Activated CD4-positive, alpha-beta T cell treated with anti-CD3 and anti-CD28 coated beads for 36 hours (primary cell): ENCODE measurements around the gene GH1. TPM values are rescaled to one million over a fixed set of nuclear protein-coding genes. Genes with fewer than 3 reads are reported as not detected.
"Not testable (repeated sequence)": the region's sequence is repeated elsewhere in the genome, so short reads cannot be mapped to it uniquely, and the experiment has no call there.

Experiments
- ATAC-seq: fragments of 200-7000 bp; cut with Tn5 transposase; one replicate; pipeline ENCODE4 v1.10.0; 2021; ENCODE audit warnings: mild to moderate bottlenecking, moderate library complexity
- CTCF ChIA-PET: fragments of 350-600 bp; sonication (Branson Sonifier 250); formaldehyde crosslinking; loops from one replicate; lab custom pipeline; 2021; ENCODE audit warnings: antibody characterized with exemption; lab: Charles Lee
- POLR2A ChIA-PET: fragments of 350-600 bp; sonication (Branson Sonifier 250); formaldehyde crosslinking; loops from one replicate; lab custom pipeline; 2021; ENCODE audit warnings: antibody characterized with exemption, inconsistent platforms; lab: Charles Lee
- DNase-seq: peaks from one replicate; pipeline ENCODE4 v3.0.0-alpha.2; 2020
- H3K27ac Mint-ChIP-seq: one replicate; pipeline ENCODE4 v1.8.0; 2021; ENCODE audit warnings: mixed read lengths
- H3K27me3 Mint-ChIP-seq: one replicate; pipeline ENCODE4 v1.8.0; 2021; ENCODE audit warnings: mixed read lengths
- H3K36me3 Mint-ChIP-seq: one replicate; pipeline ENCODE4 v1.8.0; 2021; ENCODE audit warnings: low read depth, mixed read lengths
- H3K4me1 Mint-ChIP-seq: one replicate; pipeline ENCODE4 v1.8.0; 2021; ENCODE audit warnings: mixed read lengths
- H3K4me3 Mint-ChIP-seq: one replicate; pipeline ENCODE4 v1.8.0; 2021; ENCODE audit warnings: mild to moderate bottlenecking, moderate library complexity, mixed read lengths
- H3K9me3 Mint-ChIP-seq: one replicate; pipeline ENCODE4 v1.8.0; 2021; ENCODE audit warnings: low read depth, mixed read lengths
- intact Hi-C, 2 experiments: fragments of 100-400 bp; cut with DNase I in 1 of 2; cut with micrococcal nuclease in 1 of 2; formaldehyde crosslinking; loops; one replicate each; pipeline versions ENCODE4 v1.14.2 to v1.15.1; 2022 to 2024; cut with DNase I, micrococcal nuclease
- total RNA-seq, 2 experiments: library from RNA; stranded (reverse); gene quantifications; one replicate each; pipeline ENCODE4 v1.2.3, GENCODE V29; 2021

GH1 gene
- total RNA-seq = under 1 TPM in 1 of 2 experiments, not detected in 1; 0.28 TPM

- intact Hi-C loops = loop anchor here (1.0 to 10.0 kb wide), 7 partner anchors 27 to 366 kb away; partner anchors contain the start of gene PRR29 (in 1 of the 2)
- H3K4me1 Mint-ChIP-seq, H3K4me3 Mint-ChIP-seq, H3K27me3 Mint-ChIP-seq, H3K27ac Mint-ChIP-seq, H3K9me3 Mint-ChIP-seq, H3K36me3 Mint-ChIP-seq, ATAC-seq, DNase-seq: not testable (repeated sequence)
- POLR2A ChIA-PET = interaction anchor here (0.5 kb wide), 1 partner anchor 214 kb away, joined by 3 read pairs; no protein-coding TSS in a partner anchor
- CTCF ChIA-PET = interaction anchor here (0.6 to 4.1 kb wide), 38 partner anchors 9 to 459 kb away, joined by 3 to 34 read pairs (median 6); partner anchors contain the start of genes CD79B and ICAM2
Observed at GRCh38 chr17:63918789-63919305, at the start of gene GH1. Gene GH1, minus strand, starts transcription at chr17:63918839. Its CDS starts 63 bp downstream, at chr17:63918776.

GRCh38 chr17:63967953-63968352 lies 49.3 kb upstream of the GH1 start:
- Mint-ChIP-seq H3K36me3 (no peaks in the 10 kb centered on the region), H3K27ac (no peak overlapping the region), H3K27me3 (no peaks in the 10 kb centered on the region), H3K4me3 (no peak overlapping the region), H3K4me1 (peaks cover 19% of the 10 kb centered on the region), H3K9me3 (no peaks in the 10 kb centered on the region)
- ATAC-seq (peak; percentile 68), DNase-seq (peak; percentile 72)
- CTCF ChIA-PET = interaction anchor here (0.8 to 2.0 kb wide), 6 partner anchors 11 to 75 kb away, joined by 3 to 5 read pairs (median 4); partner anchors contain the start of gene CSHL1
- intact Hi-C loops = no loop called here
- POLR2A ChIA-PET = no interaction called here

GRCh38 chr17:63966646-63967264 lies 48.1 kb upstream of the GH1 start:
- ATAC-seq = peak; percentile 84
- H3K27ac Mint-ChIP-seq = peak overlapping the region; percentile 20
- H3K36me3 Mint-ChIP-seq = no peaks in the 10 kb centered on the region
- no peaks in the 10 kb centered on the region for H3K27me3 Mint-ChIP-seq
- H3K9me3 Mint-ChIP-seq = no peaks in the 10 kb centered on the region
- peaks cover 19% of the 10 kb centered on the region for H3K4me1 Mint-ChIP-seq
- H3K4me3 Mint-ChIP-seq = no peak overlapping the region
- ChIA-PET POLR2A (no interaction called here), CTCF (interaction anchor here (1.1 kb wide), 1 partner anchor 24 kb away, joined by 3 read pairs; no protein-coding TSS in a partner anchor)
- intact Hi-C loops = no loop called here
- peak; percentile 69 for DNase-seq

- no peaks in the 10 kb centered on the region for H3K9me3 Mint-ChIP-seq
- no peak overlapping the region for H3K4me3 Mint-ChIP-seq
- CTCF ChIA-PET = interaction anchor here (1.0 to 3.4 kb wide), 3 partner anchors 14 to 44 kb away, joined by 3 to 14 read pairs (median 8); no protein-coding TSS in a partner anchor
- ATAC-seq = no peak
- peaks cover 19% of the 10 kb centered on the region for H3K4me1 Mint-ChIP-seq
- DNase-seq = no peak
- POLR2A ChIA-PET = no interaction called here
- intact Hi-C loops = no loop called here
- H3K36me3 Mint-ChIP-seq = no peaks in the 10 kb centered on the region
- H3K27ac Mint-ChIP-seq = no peak overlapping the region
- no peaks in the 10 kb centered on the region for H3K27me3 Mint-ChIP-seq
Observed at GRCh38 chr17:63963123-63963522, 44.5 kb upstream of the GH1 start.

- intact Hi-C loops = no loop called here
- peaks cover 15% of the 10 kb centered on the region for H3K4me1 Mint-ChIP-seq
- POLR2A ChIA-PET = interaction anchor here (1.3 kb wide), 1 partner anchor 58 kb away, joined by 3 read pairs; the partner anchor contains the start of gene ICAM2
- no peak for DNase-seq
- H3K9me3 Mint-ChIP-seq = no peaks in the 10 kb centered on the region
- no peak for ATAC-seq
- H3K4me3 Mint-ChIP-seq = no peak overlapping the region
- CTCF ChIA-PET = interaction anchor here (3.4 kb wide), 1 partner anchor 16 kb away, joined by 14 read pairs; no protein-coding TSS in a partner anchor
- no peaks in the 10 kb centered on the region for H3K27me3 Mint-ChIP-seq
- H3K36me3 Mint-ChIP-seq = no peaks in the 10 kb centered on the region
- no peak overlapping the region for H3K27ac Mint-ChIP-seq
Observed at GRCh38 chr17:63962298-63962744, 43.7 kb upstream of the GH1 start.

GRCh38 chr17:63961355-63962212 lies 42.9 kb upstream of the GH1 start:
- Mint-ChIP-seq H3K4me3 (no peak overlapping the region), H3K9me3 (no peaks in the 10 kb centered on the region), H3K27me3 (no peaks in the 10 kb centered on the region), H3K36me3 (no peaks in the 10 kb centered on the region), H3K4me1 (peaks cover 8% of the 10 kb centered on the region), H3K27ac (no peak overlapping the region)
- ChIA-PET CTCF (interaction anchor here (0.6 to 3.4 kb wide), 2 partner anchors 15 to 64 kb away, joined by 3 to 14 read pairs; no protein-coding TSS in a partner anchor), POLR2A (interaction anchor here (0.6 to 1.3 kb wide), 2 partner anchors 32 to 59 kb away, joined by 3 to 4 read pairs; partner anchors contain the start of gene ICAM2)
- DNase-seq (peak; percentile 75), ATAC-seq (peak; percentile 74)
- intact Hi-C loops = no loop called here

- DNase-seq = no peak
- H3K4me3 Mint-ChIP-seq = no peak overlapping the region
- peaks cover 8% of the 10 kb centered on the region for H3K4me1 Mint-ChIP-seq
- no peaks in the 10 kb centered on the region for H3K27me3 Mint-ChIP-seq
- H3K9me3 Mint-ChIP-seq = no peaks in the 10 kb centered on the region
- no peaks in the 10 kb centered on the region for H3K36me3 Mint-ChIP-seq
- H3K27ac Mint-ChIP-seq = no peak overlapping the region
- ChIA-PET CTCF (interaction anchor here (1.0 kb wide), 1 partner anchor 13 kb away, joined by 4 read pairs; no protein-coding TSS in a partner anchor), POLR2A (no interaction called here)
- ATAC-seq = no peak
- intact Hi-C loops = no loop called here
Observed at GRCh38 chr17:63960430-63960829, 41.8 kb upstream of the GH1 start.

- DNase-seq = no peak
- ATAC-seq = no peak
- Mint-ChIP-seq H3K36me3 (no peaks in the 10 kb centered on the region), H3K27ac (no peak overlapping the region), H3K27me3 (no peaks in the 10 kb centered on the region), H3K9me3 (no peaks in the 10 kb centered on the region), H3K4me1 (peaks cover 10% of the 10 kb centered on the region), H3K4me3 (no peak overlapping the region)
- POLR2A ChIA-PET = no interaction called here
- CTCF ChIA-PET = interaction anchor here (1.0 kb wide), 1 partner anchor 13 kb away, joined by 4 read pairs; no protein-coding TSS in a partner anchor
- intact Hi-C loops = no loop called here
Observed at GRCh38 chr17:63960006-63960405, 41.4 kb upstream of the GH1 start.

GRCh38 chr17:63956296-63956920 lies 37.8 kb upstream of the GH1 start:
- H3K4me1 Mint-ChIP-seq = peaks cover 20% of the 10 kb centered on the region
- H3K9me3 Mint-ChIP-seq = no peaks in the 10 kb centered on the region
- intact Hi-C loops = no loop called here
- no peaks in the 10 kb centered on the region for H3K27me3 Mint-ChIP-seq
- ATAC-seq = peak; percentile 13
- no peaks in the 10 kb centered on the region for H3K36me3 Mint-ChIP-seq
- ChIA-PET POLR2A (interaction anchor here (1.0 kb wide), 1 partner anchor 9 kb away, joined by 3 read pairs; no protein-coding TSS in a partner anchor), CTCF (interaction anchor here (1.4 to 3.7 kb wide), 2 partner anchors 10 to 37 kb away, joined by 5 to 23 read pairs; no protein-coding TSS in a partner anchor)
- no peak for DNase-seq
- no peak overlapping the region for H3K4me3 Mint-ChIP-seq
- no peak overlapping the region for H3K27ac Mint-ChIP-seq

GRCh38 chr17:63955791-63956190 lies 37.2 kb upstream of the GH1 start:
- Mint-ChIP-seq H3K4me3 (no peak overlapping the region), H3K27ac (no peak overlapping the region), H3K4me1 (peaks cover 19% of the 10 kb centered on the region), H3K27me3 (no peaks in the 10 kb centered on the region), H3K36me3 (no peaks in the 10 kb centered on the region), H3K9me3 (no peaks in the 10 kb centered on the region)
- ChIA-PET POLR2A (no interaction called here), CTCF (interaction anchor here (1.0 to 3.7 kb wide), 3 partner anchors 9 to 36 kb away, joined by 3 to 23 read pairs (median 5); no protein-coding TSS in a partner anchor)
- DNase-seq (no peak), ATAC-seq (no peak)
- intact Hi-C loops = no loop called here
